ENCODE results near the gene FAM72D. TPM values are rescaled to one million over a fixed set of nuclear protein-coding genes. Genes with fewer than 3 reads are reported as not detected.
"Not testable (repeated sequence)": the region's sequence is repeated elsewhere in the genome, so short reads cannot be mapped to it uniquely, and the experiment has no call there.

The FAM72D gene
- polyA plus RNA-seq, 1 experiment, result 0.98 TPM

DNA sequence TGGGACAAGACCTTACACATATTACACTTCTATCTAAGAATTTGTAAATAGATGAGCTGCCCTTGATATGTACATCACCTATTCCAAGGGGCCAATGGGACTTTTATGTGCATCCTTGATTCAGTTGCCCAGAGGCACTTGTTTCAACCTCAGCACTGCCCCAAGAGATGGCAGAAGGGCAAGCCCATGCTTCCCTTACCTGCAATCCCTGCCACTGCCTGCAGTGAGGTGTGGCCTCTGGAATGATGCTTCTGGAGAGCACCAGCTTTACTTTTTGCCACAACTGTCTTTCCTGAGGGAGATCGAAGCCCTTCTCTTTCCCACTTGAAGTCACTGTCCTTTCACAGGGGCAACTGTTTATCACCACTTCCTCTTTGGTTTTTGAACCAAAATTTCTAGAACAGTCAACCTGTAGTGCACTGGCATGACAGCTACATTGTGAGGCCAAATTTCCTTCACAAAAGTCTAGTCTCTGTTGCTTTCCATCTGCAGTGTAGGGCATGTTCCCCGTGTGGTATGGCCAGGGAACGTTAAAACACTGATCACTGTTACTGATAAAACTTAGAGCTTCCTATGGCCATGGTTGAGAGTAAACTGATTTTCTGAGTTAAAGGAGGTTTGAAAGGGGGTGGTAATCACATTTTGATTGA lies 48.6 kb downstream of the FAM72D start:
- CTCF ChIA-PET; H3K36me3 ChIP-seq (ENCODE audit: control insufficient read depth, insufficient read depth, low read length); DNase-seq (ENCODE audit: low read depth); H3K4me3 ChIP-seq (ENCODE audit: low read depth, low read length); H3K27me3 ChIP-seq (ENCODE audit: control insufficient read depth, insufficient read depth, low read length); POLR2A ChIA-PET: not testable (repeated sequence)

DNA sequence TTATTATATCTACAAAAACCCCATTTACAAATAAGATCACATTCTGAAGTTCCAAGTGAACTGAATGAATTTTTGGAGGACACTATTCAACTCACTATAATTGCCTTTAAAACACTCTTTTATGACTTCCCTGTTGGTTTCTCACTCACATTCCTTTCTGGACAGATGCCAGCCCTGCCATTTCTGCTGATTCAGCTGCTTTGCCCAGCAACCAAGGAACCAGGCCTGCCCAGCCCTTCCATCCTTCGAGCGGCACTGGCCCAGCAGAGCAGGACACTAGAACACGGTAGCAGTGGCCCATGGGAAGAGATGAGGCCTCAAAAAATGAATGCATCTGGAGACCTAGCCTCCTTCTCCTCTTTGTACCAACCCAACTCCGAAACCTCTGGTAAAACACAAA lies 50.5 kb downstream of the FAM72D start:
- DNase-seq (ENCODE audit: low read depth); H3K36me3 ChIP-seq (ENCODE audit: control insufficient read depth, insufficient read depth, low read length); CTCF ChIA-PET; H3K27me3 ChIP-seq (ENCODE audit: control insufficient read depth, insufficient read depth, low read length); POLR2A ChIA-PET; H3K4me3 ChIP-seq (ENCODE audit: low read depth, low read length): not testable (repeated sequence)

DNA sequence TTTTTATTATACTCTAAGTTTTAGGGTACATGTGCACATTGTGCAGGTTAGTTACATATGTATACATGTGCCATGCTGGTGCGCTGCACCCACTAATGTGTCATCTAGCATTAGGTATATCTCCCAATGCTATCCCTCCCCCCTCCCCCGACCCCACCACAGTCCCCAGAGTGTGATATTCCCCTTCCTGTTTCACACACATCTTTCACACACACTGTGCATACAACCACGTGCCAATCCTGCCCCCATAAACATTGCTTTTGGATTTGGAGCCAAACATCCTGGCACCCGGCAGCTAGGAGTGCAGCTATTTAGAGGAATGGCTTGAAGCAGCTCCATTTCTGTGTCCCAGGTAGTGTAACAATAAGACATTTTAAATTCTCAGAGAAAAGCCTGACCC lies 51.4 kb downstream of the FAM72D start:
- H3K4me3 ChIP-seq (ENCODE audit: low read depth, low read length); CTCF ChIA-PET; H3K27me3 ChIP-seq (ENCODE audit: control insufficient read depth, insufficient read depth, low read length); DNase-seq (ENCODE audit: low read depth); H3K36me3 ChIP-seq (ENCODE audit: control insufficient read depth, insufficient read depth, low read length); POLR2A ChIA-PET: not testable (repeated sequence)

DNA sequence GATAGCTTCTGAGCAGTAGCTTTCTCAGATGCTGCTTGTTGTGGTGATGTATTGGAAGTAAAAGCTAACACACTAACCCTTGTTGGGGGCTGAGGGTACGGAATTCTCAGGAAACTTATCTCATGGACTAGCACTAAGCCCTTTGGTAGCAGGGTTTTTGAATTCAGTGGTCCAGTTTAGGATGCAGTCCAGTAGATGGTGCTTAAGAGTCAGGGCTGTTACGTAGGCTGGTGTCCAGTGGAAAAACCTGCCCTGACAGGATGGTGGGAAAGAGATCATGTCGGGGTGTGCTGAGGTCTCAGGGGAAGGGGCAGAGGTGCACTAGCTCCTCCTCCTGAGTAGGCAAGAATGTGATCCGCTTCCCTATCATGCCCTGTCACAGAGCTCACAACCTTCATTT lies 59.6 kb downstream of the FAM72D start:
- H3K27me3 ChIP-seq (ENCODE audit: control insufficient read depth, insufficient read depth, low read length); POLR2A ChIA-PET; DNase-seq (ENCODE audit: low read depth); CTCF ChIA-PET; H3K4me3 ChIP-seq (ENCODE audit: low read depth, low read length); H3K36me3 ChIP-seq (ENCODE audit: control insufficient read depth, insufficient read depth, low read length): not testable (repeated sequence)

DNA sequence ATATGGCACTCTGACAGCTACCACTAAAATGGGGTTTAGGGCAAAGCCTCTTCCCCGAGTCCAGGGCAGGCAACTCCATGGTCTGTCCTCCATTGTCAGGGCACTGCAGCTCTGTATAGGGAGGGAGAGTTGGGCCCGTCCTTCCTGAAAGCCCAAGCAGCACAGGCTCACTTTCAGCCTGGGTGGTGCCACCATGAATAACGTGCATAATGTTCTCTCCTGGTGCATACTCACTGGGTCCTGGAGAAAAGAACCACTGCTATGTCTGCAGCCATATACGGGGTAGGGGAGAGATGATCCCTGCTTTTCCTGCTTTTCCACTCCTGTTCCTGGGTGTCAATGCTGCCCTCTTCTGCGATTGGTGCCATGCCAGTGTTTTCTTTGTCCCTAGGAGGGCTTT lies 60.1 kb downstream of the FAM72D start:
- H3K36me3 ChIP-seq (ENCODE audit: control insufficient read depth, insufficient read depth, low read length); H3K4me3 ChIP-seq (ENCODE audit: low read depth, low read length); CTCF ChIA-PET; DNase-seq (ENCODE audit: low read depth); POLR2A ChIA-PET; H3K27me3 ChIP-seq (ENCODE audit: control insufficient read depth, insufficient read depth, low read length): not testable (repeated sequence)

DNA sequence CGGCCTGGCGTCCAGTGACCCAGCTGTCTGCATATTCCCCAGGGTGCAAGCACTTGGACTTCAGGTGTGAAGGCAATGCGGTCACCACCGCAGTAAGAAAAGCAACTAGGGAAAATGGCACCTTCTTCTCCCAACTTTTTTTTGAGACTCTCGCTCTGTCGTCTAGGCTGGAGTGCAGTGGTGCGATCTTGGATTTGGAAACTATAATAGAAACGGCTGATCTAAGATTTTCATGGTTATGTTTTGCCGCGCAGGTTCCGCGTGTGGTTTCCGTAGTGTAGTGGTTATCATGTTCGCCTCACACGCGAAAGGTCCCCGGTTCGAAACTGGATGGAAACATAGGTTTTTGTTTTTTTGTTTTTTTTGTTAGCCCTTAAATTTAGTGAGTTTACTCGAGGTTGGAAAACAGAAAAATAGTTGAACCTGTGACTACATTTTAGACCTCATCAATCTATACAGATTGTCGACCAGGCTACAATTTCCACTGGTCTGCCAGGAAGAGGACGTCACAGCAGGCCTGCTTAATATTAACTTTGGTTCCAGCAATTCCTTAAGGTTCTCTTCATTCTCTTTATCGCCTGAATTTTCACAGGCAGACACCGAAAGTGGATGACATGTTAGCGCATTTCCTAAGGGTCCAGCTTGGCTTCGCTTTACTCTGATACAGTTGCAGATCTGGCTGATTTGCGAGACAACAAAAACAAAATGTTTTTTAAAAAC lies 61.3 kb downstream of the FAM72D start:
- H3K27me3 ChIP-seq (ENCODE audit: control insufficient read depth, insufficient read depth, low read length); H3K36me3 ChIP-seq (ENCODE audit: control insufficient read depth, insufficient read depth, low read length); CTCF ChIA-PET; POLR2A ChIA-PET; H3K4me3 ChIP-seq (ENCODE audit: low read depth, low read length): not testable (repeated sequence)
- peak; percentile 6 for DNase-seq (ENCODE audit: low read depth)

DNA sequence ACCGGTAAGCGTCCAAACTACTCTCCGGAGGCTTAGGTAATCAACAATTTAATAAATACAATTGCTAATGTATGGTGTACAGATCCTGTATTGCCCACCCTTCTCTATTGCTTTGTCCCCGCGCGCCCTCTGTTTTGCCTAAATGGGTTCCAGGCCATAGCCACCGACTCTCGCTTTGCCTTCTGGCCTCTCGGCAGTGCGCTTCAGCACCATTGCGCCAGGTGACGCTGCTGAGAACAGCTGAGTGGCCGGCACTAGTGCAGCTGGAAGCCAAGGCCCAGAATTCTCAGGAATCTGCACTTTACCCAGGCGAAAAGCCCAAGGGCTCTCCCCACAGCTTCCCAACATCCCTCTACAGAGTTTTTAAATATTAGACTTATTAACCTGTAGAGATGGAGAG lies 61.9 kb downstream of the FAM72D start:
- CTCF ChIA-PET, POLR2A ChIA-PET: not testable (repeated sequence)

DNA sequence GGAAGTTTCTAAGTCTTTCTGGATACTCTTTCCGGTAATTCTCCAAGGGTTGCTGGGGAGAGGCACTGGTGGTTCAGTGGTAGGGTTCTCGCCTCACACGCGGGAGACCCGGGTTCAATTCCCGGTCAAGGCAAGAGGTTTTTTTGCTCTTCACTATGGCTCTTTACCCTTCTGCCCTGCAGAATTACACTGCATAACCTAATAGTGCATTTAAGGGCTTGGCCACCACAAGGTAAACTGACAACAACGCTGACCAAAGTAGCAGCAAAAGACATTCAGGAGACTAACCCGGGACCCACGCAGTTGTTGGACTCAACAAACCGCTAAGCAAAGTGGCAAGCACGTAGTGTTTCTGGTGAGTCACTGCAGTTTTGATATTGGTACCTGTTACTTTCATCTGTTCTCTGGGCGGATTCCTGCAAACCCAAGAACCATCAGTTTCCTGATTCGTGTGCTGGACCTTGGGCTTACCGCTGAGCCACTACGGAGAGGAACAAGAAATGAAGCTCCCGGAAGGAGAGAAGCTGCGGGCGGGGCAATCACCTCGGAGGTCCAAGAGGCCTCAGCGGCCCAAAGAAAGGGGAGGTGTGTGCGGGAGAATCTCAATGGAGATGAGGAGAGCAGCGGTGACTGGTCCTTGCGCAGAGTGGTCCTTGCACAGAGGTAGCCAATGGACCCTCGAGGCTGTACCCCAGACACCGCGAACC lies 65.4 kb downstream of the FAM72D start:
- DNase-seq (ENCODE audit: low read depth); H3K4me3 ChIP-seq (ENCODE audit: low read depth, low read length); H3K27me3 ChIP-seq (ENCODE audit: control insufficient read depth, insufficient read depth, low read length); H3K36me3 ChIP-seq (ENCODE audit: control insufficient read depth, insufficient read depth, low read length); CTCF ChIA-PET; POLR2A ChIA-PET: not testable (repeated sequence)

More for the DNA sequence above, 61.9 kb downstream of the FAM72D start:
- not testable (repeated sequence) for H3K27me3 ChIP-seq (ENCODE audit: control insufficient read depth, insufficient read depth, low read length); H3K36me3 ChIP-seq (ENCODE audit: control insufficient read depth, insufficient read depth, low read length); H3K4me3 ChIP-seq (ENCODE audit: low read depth, low read length); DNase-seq (ENCODE audit: low read depth)

Other genes with a start within 250 kb of the FAM72D start
- gene SRGAP2B, start 646 bp upstream of the FAM72D start, polyA plus RNA-seq (2011; rRNA removed), result 4.8 and 5.1 TPM in 2 replicates
- gene PPIAL4D, start 146.2 kb downstream of the FAM72D start, polyA plus RNA-seq (2011; rRNA removed), result not detected in 2 replicates

All from BJ (cell line).